HG02970 (cell line): Measurements from ENCODE around the gene SP2.
"Not testable (repeated sequence)": the region's sequence is repeated elsewhere in the genome, so short reads cannot be mapped to it uniquely, and the experiment has no call there.

Experiments
- ATAC-seq: cut with Tn5 transposase; IDR thresholded peaks from one replicate; pipeline ENCODE4 v1.9.1; 2021; ENCODE audit warnings: mild to moderate bottlenecking, moderate library complexity, moderate number of reproducible peaks; ENCODE audit not compliant: unreplicated experiment, low FRiP score

The SP2 gene

GRCh38 chr17:47917581-47917980 is 21.5 kb downstream of the SP2 start:
- ATAC-seq: no peak

DNA sequence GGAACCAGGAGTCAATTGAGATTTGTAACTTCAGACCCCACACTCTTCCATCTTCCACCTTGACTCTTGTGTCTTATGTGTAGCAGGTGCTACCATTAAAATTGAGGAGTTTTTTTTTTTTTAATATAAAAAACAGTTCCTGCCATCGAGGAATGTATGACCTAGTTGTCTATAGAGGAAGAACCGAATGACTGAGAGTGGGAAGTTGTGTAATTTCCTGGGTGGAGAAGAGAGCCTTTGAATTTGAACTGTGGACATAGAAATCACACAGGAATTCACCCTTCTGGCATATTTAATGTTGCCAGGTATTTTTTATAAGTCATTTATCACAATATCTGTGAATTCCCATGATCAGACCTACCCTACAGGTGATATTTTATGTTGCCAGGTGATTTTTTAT is 22.0 kb downstream of the SP2 start:
- no peak for ATAC-seq

DNA sequence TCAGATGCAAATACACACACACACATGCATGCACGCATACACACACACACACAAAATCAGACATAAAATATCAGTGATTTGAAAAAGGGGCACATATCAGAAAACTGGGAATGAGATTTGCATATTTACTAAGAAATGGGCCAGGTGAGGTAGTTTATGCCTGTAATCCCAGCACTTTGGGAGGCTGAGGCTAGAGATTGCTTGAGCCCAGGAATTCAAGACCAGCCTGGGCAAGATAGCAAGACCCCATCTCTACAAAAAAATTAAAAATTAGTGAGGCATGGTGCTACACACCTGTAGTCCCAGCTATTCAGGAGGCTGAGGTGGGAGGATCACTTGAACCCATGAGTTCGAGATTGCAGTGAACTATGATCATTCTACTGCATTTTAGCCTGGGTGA is 23.0 kb downstream of the SP2 start:
- ATAC-seq: no peak

DNA sequence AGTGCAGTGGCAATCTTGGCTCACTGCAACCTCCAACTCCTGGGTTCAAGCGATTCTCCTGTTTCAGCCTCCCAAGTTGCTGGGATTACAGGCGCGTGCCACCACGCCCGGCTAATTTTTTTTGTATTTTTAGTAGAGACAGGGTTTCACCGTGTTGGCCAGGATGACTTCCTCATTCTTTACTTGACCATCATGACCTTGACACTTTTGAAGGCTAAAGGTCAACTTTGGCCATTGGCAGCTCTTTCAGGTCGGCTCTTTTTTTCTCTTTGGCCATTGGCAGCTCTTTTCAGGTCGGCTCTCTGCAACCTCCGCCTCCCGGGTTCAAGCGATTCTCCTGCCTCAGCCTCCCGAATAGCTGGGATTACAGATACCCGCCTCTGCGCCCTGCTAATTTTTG is 23.9 kb downstream of the SP2 start:
- not testable (repeated sequence) for ATAC-seq

DNA sequence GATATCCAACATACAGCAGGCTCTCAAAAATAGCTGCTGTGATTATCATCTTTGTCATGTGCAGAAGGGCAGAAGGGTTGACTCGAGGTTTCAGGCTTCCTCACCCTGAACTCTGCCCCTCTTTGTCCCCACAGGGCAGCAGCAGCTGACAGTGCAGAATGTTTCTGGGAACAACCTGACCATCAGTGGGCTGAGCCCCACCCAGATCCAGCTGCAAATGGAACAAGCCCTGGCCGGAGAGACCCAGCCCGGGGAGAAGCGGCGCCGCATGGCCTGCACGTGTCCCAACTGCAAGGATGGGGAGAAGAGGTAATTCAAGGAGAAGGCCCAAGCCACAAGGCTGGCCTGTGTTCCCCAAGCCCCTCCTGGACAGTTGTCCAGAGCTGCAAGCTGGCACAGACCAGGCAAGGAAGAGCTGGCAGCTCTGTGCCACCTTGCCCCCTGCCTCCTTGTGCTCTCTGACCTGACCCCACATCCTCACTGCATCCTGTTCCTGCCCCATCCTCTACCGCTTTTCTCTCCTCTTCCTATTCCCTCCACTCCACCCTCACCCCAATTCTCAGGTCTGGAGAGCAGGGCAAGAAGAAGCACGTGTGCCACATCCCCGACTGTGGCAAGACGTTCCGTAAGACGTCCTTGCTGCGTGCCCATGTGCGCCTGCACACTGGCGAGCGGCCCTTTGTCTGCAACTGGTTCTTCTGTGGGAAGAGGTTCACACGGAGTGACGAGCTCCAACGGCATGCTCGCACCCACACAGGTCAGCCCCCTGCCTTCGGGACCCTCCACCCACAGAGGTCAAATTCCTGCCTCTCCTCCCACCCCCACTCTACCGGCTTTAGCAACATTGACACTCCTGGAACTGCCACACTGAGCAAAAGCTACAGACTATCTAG is 29.0 kb downstream of the SP2 start:
- no peak for ATAC-seq

DNA sequence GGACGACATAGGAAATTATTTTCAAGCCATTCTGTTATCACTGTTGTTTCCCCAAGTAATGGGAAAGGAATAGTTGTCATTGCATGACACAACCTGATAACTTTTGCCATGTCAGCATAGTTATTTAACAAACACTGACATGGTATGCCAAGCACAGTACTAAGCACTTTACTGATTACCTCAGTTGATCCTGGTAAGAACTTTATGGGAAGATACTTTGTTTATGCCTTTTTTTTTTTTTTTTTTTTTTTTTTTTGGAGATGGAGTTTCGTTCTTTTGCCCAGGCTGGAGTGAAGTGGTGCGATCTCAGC is 29.6 kb downstream of the SP2 start:
- no peak for ATAC-seq

GRCh38 chr17:47927821-47928400 is 31.9 kb downstream of the SP2 start:
- ATAC-seq: no peak

DNA sequence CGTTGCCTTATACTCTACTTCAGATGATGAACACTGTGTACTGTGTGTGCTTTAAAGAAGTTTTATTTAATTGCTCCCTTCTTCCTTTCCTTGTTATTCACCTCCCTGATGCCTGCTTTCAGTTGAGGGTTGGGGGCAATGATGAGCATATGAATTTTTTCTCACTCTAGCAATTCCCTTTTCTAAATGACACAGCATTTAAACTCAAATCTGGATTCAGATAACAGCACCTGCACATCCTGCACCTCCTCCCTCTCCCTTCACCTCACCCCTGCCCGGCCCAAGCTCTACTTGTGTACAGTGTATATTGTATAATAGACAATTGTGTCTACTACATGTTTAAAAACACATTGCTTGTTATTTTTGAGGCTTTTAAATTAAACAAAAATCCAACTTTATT is 32.4 kb downstream of the SP2 start:
- no peak for ATAC-seq

GRCh38 chr17:47929218-47930000 is 33.4 kb downstream of the SP2 start:
- no peak for ATAC-seq

DNA sequence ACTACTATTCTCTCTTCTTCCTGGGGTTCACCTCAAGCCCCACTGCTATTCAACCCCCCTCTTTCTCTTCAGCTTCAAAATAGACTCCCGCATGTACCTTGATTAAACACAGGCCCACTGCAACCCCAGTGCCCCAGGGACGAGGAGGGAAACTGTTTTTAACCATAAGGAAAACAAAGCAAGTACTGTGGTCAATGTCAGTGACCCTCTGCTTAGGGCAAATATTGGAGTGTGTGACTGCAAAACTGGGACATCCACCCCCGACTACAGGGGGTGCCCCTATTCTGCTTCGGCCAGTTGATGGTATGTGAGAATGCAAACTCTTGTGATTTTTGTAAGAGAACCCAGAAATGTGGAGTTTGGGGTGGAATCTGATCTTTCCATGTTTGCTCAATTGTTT is 35.8 kb downstream of the SP2 start:
- ATAC-seq: no peak

- no peak for ATAC-seq
Observed at GRCh38 chr17:47934856-47935255, 38.8 kb downstream of the SP2 start.

GRCh38 chr17:47935468-47935867 is 39.4 kb downstream of the SP2 start:
- ATAC-seq: not testable (repeated sequence)

DNA sequence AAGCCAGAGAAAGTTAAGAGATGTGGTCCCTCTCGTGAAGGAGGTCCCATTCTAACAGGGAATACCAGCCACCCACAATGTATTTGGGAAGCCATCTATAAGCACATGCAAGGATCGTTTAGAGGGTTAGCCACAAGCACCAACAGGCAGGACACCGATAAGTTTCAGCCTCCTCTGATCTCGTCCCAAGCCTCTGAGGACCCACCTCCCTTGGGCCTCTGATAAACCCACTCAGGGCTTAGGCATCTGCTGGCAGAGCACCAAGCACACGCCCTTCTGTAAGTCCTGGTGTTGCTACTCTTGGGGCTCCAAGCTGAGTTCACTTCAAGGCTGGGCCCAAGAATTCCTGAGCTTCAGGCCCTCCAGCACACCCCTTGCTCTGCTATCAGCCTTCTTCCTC is 39.9 kb downstream of the SP2 start:
- no peak for ATAC-seq

DNA sequence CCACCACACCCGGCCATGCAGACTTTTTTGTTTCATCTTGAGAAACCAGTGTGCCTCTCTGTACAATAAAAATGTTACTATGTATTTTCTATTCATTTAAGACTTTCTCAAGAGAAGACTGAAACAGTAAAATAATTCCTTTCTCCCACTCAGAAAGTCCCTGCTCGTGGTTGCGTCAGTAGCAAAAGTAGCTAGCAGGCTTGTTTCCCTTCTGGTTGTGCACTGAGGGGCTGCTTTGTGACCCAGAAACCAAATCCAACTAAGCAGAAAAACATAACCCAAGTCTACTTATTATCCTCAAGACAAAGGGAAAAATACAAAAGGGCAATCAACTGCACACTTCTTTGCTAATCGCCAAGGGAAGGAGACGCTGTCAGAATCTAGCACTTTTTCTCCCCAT is 41.9 kb downstream of the SP2 start:
- ATAC-seq: no peak

- ATAC-seq: peak; percentile 92
Observed at GRCh38 chr17:47941246-47942095, 45.4 kb downstream of the SP2 start, which contains the start of gene PNPO. PNPO (plus strand) TSS chr17:47941571; CDS start chr17:47941676, 105 bp downstream.

DNA sequence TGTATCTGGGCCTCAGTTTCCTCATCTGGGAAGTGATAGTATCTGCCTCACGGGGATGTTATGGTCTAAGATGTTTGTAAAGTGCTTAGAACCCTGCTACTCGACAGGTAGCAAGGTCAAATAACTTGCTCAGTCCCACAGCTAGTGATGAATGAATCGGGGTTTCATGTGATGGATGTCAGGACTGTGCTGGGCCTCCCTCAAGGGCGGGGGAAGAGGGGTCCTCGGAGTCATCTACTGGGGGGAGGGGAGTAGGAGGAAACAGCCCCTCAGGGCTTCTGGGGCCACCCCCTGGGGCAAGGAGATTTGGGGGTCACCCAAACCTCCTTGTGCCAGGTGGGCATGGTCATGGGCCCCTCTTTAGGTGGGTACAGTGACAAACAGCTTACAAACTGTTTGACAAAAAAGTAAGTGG is 46.1 kb downstream of the SP2 start:
- no peak for ATAC-seq

- no peak for ATAC-seq
Observed at GRCh38 chr17:47942568-47942967, 46.5 kb downstream of the SP2 start.

DNA sequence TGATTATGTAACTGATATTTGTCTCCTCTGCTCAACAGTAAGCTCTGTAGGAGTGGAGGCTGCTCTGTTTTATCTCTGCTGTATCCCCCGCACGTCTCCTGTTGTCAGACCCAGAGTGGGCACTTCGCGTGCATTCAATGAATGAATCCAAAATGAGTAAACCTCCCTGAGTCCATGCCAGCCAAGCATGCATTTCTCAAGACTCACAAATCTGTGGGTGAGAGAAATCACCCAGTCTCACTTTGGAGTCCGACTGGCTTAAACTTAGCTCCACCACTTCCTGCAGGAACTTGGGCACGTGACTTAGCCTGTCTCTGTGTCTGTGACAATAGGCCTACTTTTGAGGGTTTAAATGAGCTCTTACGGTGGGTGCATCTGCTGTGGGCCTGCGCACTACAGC is 49.0 kb downstream of the SP2 start:
- no peak for ATAC-seq

DNA sequence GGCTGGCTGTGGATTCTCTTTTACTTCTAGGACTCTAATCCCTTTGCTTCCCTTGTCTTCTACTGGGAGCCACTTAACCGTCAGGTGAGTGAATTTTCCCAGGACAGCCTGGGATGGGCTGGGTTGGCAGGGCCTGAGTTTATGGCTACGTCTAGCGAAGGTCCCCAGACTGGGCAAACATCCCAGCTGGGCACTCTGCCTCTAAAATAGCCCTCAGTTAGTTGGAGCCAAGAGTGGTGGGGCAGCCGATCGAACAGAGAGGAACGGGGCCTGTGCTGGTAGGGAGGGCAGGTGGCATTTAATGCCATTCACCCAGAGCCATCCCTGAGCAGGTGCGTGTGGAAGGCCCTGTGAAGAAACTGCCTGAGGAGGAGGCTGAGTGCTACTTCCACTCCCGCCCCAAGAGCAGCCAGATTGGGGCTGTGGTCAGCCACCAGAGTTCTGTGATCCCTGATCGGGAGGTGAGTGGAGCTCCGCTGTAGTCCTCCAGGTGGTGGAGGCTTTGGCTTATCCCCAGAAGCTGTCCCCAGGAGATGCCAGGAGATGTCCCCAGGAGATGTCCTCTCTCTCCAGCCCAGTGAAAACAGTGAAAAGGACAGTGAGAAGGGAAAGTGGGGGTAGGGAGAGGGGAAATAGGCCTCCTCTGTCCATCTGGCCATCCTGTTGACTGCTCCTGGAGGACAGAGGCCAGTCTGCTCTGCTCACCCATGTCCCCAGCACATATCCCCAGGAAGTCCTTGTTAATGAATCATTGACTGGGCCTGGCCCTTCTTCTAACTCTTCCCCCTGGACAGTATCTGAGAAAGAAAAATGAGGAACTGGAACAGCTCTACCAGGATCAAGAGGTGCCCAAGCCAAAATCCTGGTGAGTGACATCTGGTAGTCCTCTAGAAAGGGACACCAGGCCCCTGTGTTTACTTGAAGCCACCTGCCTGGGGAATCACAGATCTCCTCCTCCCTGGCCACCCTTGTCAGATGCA is 49.8 kb downstream of the SP2 start:
- no peak for ATAC-seq
